SU-DHL-6 (cell line): Measurements from ENCODE around the gene TRIM38.
"Not testable (repeated sequence)": the region's sequence is repeated elsewhere in the genome, so short reads cannot be mapped to it uniquely, and the experiment has no call there.

ENCODE experiments used
- H2AFZ ChIP-seq: fragments of 200-600 bp; sonication (generic); 2 replicates; pipeline ENCODE4 v1.6.1; 2014; ENCODE audit warnings: low read depth, mild to moderate bottlenecking, moderate library complexity, mixed read lengths, antibody characterized with exemption, low read length; ENCODE audit not compliant: severe bottlenecking
- H3F3A ChIP-seq: fragments of 200-600 bp; shearing (Covaris generic); 2 replicates; pipeline ENCODE4 v1.6.0; 2016; ENCODE audit warnings: antibody characterized with exemption, mild to moderate bottlenecking; ENCODE audit not compliant: insufficient read depth
- H3K27ac ChIP-seq: fragments of 200-600 bp; sonication (generic); 2 replicates; pipeline ENCODE4 v1.5.1; 2016; ENCODE audit warnings: low read depth, mild to moderate bottlenecking, low read length, moderate library complexity, mixed read lengths
- H3K27me3 ChIP-seq: fragments of 200-600 bp; sonication (generic), shearing (Covaris generic); 2 replicates; pipeline ENCODE4 v1.6.0; 2014; ENCODE audit warnings: mild to moderate bottlenecking, low read length
- H3K36me3 ChIP-seq: fragments of 200-600 bp; sonication (generic); 2 replicates; pipeline ENCODE4 v1.6.1; 2014; ENCODE audit warnings: mild to moderate bottlenecking, low read length, mixed read lengths
- H3K4me2 ChIP-seq: fragments of 300-600, 200-600 bp; shearing (Covaris generic), sonication (generic); 2 replicates; pipeline ENCODE4 v1.6.0; 2014; ENCODE audit warnings: low read length, low read depth, mild to moderate bottlenecking; ENCODE audit not compliant: poor library complexity, severe bottlenecking
- H3K4me3 ChIP-seq: fragments of 200-600 bp; sonication (generic); 2 replicates; pipeline ENCODE4 v1.5.1; 2014; ENCODE audit warnings: antibody characterized with exemption, low read length, mild to moderate bottlenecking, mixed read lengths; ENCODE audit not compliant: insufficient read depth, poor library complexity, severe bottlenecking
- H3K79me2 ChIP-seq: fragments of 200-600 bp; sonication (generic); 2 replicates; pipeline ENCODE4 v1.6.1; 2014; ENCODE audit warnings: mild to moderate bottlenecking, low read length, moderate library complexity; ENCODE audit not compliant: insufficient read depth
- H3K9ac ChIP-seq: fragments of 200-600 bp; sonication (generic); 2 replicates; pipeline ENCODE4 v1.7.0; 2014; ENCODE audit warnings: mild to moderate bottlenecking, low read length
- H3K9me2 ChIP-seq: fragments of 200-600 bp; sonication (generic); replicated peaks from 2 replicates; pipeline ENCODE4 v1.6.1; 2014; ENCODE audit warnings: low read length; ENCODE audit not compliant: insufficient read depth
- H3K9me3 ChIP-seq: fragments of 200-600 bp; sonication (generic); 2 replicates; pipeline ENCODE4 v1.6.1; 2014; ENCODE audit warnings: low read length, mixed read lengths; ENCODE audit not compliant: insufficient read depth
- H4K20me1 ChIP-seq: fragments of 200-600 bp; sonication (generic); 2 replicates; pipeline ENCODE4 v1.6.1; 2014; ENCODE audit warnings: low read depth, mild to moderate bottlenecking, antibody characterized with exemption, low read length, moderate library complexity, mixed read lengths
- EZH2phosphoT487 ChIP-seq: fragments of 200-600 bp; sonication (generic), shearing (Covaris generic); conservative IDR thresholded peaks from 2 replicates; pipeline ENCODE4 v1.6.1; 2018; ENCODE audit warnings: mild to moderate bottlenecking, antibody characterized with exemption, low read length, moderate library complexity, mixed read lengths
- TF ChIP-seq, protein P1 (sequence below): fragments of 200-600 bp; sonication (generic); IDR thresholded peaks from one replicate; pipeline ENCODE4 v1.5.1; 2017; ENCODE audit warnings: antibody characterized with exemption, mild to moderate bottlenecking, low read length, moderate library complexity; ENCODE audit not compliant: insufficient read depth, poor library complexity, severe bottlenecking

Gene TRIM38

DNA sequence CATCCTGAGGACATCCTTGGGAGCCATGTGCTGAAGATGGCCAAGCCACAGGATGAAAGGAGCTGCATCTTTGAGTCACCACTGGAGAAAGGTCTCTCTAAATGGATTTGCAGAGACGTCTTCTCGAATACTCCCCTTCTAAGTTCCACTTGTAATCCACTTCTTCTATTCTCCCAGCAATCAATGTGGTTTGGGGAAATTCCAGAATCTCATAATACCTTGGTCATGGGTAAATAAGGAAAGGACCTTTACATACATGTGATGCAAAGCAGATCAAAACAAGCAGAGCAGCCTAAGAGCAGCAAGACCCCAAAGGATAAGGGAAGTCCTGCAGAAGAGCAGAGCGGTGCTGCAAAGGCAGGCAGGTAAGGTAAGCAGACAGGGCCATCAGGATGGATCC is 35.3 kb downstream of the TRIM38 start:
- H3K36me3 ChIP-seq, result peaks cover 8% of the 10 kb centered on the region
- H3F3A ChIP-seq, result peaks cover 25% of the 10 kb centered on the region
- no peak overlapping the region for H3K4me3 ChIP-seq
- H3K9me2 ChIP-seq, result no peaks in the 10 kb centered on the region
- H3K9ac ChIP-seq, result no peak overlapping the region
- no peaks in the 10 kb centered on the region for H3K9me3 ChIP-seq
- H3K27me3 ChIP-seq, result no peaks in the 10 kb centered on the region
- H2AFZ ChIP-seq, result no peak overlapping the region
- H4K20me1 ChIP-seq, result no peaks in the 10 kb centered on the region
- peaks cover 15% of the 10 kb centered on the region; the same call in 1 of the 2 replicates for H3K79me2 ChIP-seq
- no peak overlapping the region for H3K4me2 ChIP-seq
- no peak overlapping the region for H3K27ac ChIP-seq
- no peak for TF ChIP-seq EZH2phosphoT487
- TF ChIP-seq, protein P1, sequence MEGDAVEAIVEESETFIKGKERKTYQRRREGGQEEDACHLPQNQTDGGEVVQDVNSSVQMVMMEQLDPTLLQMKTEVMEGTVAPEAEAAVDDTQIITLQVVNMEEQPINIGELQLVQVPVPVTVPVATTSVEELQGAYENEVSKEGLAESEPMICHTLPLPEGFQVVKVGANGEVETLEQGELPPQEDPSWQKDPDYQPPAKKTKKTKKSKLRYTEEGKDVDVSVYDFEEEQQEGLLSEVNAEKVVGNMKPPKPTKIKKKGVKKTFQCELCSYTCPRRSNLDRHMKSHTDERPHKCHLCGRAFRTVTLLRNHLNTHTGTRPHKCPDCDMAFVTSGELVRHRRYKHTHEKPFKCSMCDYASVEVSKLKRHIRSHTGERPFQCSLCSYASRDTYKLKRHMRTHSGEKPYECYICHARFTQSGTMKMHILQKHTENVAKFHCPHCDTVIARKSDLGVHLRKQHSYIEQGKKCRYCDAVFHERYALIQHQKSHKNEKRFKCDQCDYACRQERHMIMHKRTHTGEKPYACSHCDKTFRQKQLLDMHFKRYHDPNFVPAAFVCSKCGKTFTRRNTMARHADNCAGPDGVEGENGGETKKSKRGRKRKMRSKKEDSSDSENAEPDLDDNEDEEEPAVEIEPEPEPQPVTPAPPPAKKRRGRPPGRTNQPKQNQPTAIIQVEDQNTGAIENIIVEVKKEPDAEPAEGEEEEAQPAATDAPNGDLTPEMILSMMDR, result no peak

DNA sequence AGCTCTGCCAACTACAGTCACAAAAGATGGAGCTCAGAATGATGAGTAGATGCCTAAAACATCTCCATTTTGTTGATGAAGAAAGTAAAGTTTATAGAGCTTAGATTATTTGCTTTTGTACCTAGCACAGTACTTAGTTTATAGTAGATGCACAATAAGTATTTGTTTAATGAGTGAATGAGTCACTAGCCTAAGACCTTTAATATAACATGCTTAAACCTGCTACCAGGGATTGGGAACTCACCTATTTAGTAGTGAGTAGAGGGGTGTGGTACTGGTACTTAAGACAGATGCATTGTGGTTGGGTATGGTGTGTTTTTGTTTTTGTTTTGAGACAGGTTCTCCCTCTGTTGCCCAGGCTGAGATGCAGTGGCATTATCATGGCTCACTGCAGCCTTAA is 35.8 kb downstream of the TRIM38 start:
- Histone ChIP-seq H3K79me2 (peaks cover 14% of the 10 kb centered on the region; the same call in 1 of the 2 replicates), H3K4me3 (no peak overlapping the region), H4K20me1 (no peaks in the 10 kb centered on the region), H3K9me2 (no peaks in the 10 kb centered on the region), H3K9me3 (no peaks in the 10 kb centered on the region), H3K4me2 (no peak overlapping the region), H3K27ac (no peak overlapping the region), H2AFZ (no peak overlapping the region), H3K27me3 (no peaks in the 10 kb centered on the region), H3K9ac (no peak overlapping the region), H3K36me3 (peaks cover 8% of the 10 kb centered on the region), H3F3A (peaks cover 20% of the 10 kb centered on the region)
- TF ChIP-seq EZH2phosphoT487, result no peak
- TF ChIP-seq, protein P1, result no peak

DNA sequence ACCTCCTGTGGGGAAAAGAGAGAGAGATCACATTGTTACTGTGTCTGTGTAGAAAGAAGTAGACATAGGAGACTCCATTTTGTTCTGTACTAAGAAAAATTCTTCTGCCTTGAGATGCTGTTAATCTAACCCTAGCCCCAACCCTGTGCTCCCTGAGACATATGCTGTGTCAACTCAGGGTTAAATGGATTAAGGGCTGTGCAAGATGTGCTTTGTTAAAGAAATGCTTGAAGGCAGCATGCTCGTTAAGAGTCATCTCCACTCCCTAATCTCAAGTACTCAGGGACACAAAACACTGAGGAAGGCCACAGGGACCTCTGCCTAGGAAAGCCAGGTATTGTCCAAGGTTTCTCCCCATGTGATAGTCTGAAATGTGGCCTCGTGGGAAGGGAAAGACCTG is 36.6 kb downstream of the TRIM38 start:
- H3F3A ChIP-seq, result peaks cover 12% of the 10 kb centered on the region
- not testable (repeated sequence) for H3K79me2 ChIP-seq, H3K27ac ChIP-seq, H2AFZ ChIP-seq, H3K9me3 ChIP-seq, H3K36me3 ChIP-seq, H3K27me3 ChIP-seq, H3K9ac ChIP-seq, H4K20me1 ChIP-seq, H3K4me2 ChIP-seq, H3K4me3 ChIP-seq, H3K9me2 ChIP-seq

DNA sequence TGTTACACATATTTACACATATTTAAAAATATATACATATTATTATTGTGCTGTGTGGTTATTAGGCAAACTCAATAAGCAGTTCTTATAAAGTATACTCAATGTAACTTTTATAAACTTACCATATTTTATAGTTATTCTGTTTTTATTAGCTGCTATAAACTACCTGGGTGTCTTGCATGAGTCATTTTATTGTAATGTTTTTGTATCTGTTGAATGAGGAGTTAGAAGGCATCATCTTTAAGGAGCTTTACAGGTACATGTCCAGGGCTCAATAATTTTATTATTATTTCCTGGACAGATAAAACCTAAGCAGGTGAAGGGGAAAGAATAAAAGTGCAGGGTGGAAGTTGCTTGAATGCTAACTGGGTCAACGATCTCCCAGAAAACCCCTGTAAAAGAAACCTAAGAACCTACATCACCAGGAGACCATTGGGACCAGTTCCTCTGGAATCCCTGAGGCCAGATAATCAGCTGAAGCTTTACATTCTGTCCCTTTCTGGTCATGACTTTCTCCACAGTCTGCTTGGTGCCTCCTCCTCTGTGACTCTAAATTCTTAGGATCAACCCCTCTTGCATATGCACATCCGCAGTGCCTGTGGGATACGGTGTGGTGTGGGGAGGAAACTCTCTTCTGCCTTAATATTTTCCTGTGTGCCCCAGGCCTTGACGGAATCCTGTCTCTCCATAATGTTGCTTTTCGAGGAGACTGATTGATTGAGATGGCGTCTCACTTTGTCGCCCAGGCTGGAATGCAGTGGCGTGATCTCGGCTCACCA is 38.0 kb downstream of the TRIM38 start:
- H3K27ac ChIP-seq, result no peak overlapping the region

More for the DNA sequence above, 38.0 kb downstream of the TRIM38 start:
- Histone ChIP-seq H2AFZ (no peak overlapping the region), H4K20me1 (no peaks in the 10 kb centered on the region), H3K4me3 (no peak overlapping the region), H3K9me2 (no peaks in the 10 kb centered on the region), H3K4me2 (no peak overlapping the region), H3K27me3 (no peaks in the 10 kb centered on the region), H3K79me2 (no peaks in the 10 kb centered on the region), H3K9ac (no peak overlapping the region), H3F3A (peaks cover 7% of the 10 kb centered on the region; the same call in 1 of the 2 replicates), H3K36me3 (peaks cover 8% of the 10 kb centered on the region), H3K9me3 (no peaks in the 10 kb centered on the region)
- TF ChIP-seq EZH2phosphoT487, result no peak
